ENCODE data around the gene PRR14. TPM values are rescaled to one million over a fixed set of nuclear protein-coding genes. Genes with fewer than 3 reads are reported as not detected.

The PRR14 gene
- total RNA-seq, 1 experiment from 2014 or later = 28.2 TPM

Other genes with a start within 250 kb of the PRR14 start
- gene ZNF771, start 243.4 kb upstream of the PRR14 start, total RNA-seq (2022) = 4.7 and 5.8 TPM in 2 replicates
- gene DCTPP1, start 220.9 kb upstream of the PRR14 start, total RNA-seq (2022) = 51.1 and 53.2 TPM in 2 replicates
- 80.2 and 91.6 TPM in 2 replicates for gene SEPHS2, start 205.1 kb upstream of the PRR14 start, total RNA-seq (2022)
- gene ITGAL, start 178.2 kb upstream of the PRR14 start, total RNA-seq (2022) = 0.57 TPM in 1 of 2 replicates, not detected in the other
- 30.3 and 30.6 TPM in 2 replicates for gene ZNF768, start 124.4 kb upstream of the PRR14 start, total RNA-seq (2022)
- 6.9 and 8.1 TPM in 2 replicates for gene ZNF747, start 116.1 kb upstream of the PRR14 start, total RNA-seq (2022)
- 8.5 and 10.9 TPM in 2 replicates for gene ZNF764, start 92.6 kb upstream of the PRR14 start, total RNA-seq (2022)
- gene ZNF688, start 79.2 kb upstream of the PRR14 start, total RNA-seq (2022) = 6.2 and 10.0 TPM in 2 replicates
- 13.5 and 13.6 TPM in 2 replicates for gene ZNF785, start 65.3 kb upstream of the PRR14 start, total RNA-seq (2022)
- 11.4 and 11.7 TPM in 2 replicates for gene ZNF689, start 40.6 kb upstream of the PRR14 start, total RNA-seq (2022)
- 46.1 and 47.9 TPM in 2 replicates for gene FBRS, start 7.5 kb downstream of the PRR14 start, total RNA-seq (2022)
- 56.1 and 57.4 TPM in 2 replicates for gene SRCAP, start 48.2 kb downstream of the PRR14 start, total RNA-seq (2022)
- gene PHKG2, start 97.5 kb downstream of the PRR14 start, total RNA-seq (2022) = 40.8 and 48.6 TPM in 2 replicates
- gene CFAP119, start 111.1 kb downstream of the PRR14 start, total RNA-seq (2022) = 4.0 and 4.5 TPM in 2 replicates
- gene RNF40, start 111.4 kb downstream of the PRR14 start, total RNA-seq (2022) = 94.0 and 97.6 TPM in 2 replicates
- 18.9 and 20.6 TPM in 2 replicates for gene ZNF629, start 136.2 kb downstream of the PRR14 start, total RNA-seq (2022)
- 15.1 and 17.7 TPM in 2 replicates for gene BCL7C, start 243.1 kb downstream of the PRR14 start, total RNA-seq (2022)
- 1.8 and 2.4 TPM in 2 replicates for gene CTF1, start 245.7 kb downstream of the PRR14 start, total RNA-seq (2022)